Measurements from ENCODE around the gene SCFD2.

DNA sequence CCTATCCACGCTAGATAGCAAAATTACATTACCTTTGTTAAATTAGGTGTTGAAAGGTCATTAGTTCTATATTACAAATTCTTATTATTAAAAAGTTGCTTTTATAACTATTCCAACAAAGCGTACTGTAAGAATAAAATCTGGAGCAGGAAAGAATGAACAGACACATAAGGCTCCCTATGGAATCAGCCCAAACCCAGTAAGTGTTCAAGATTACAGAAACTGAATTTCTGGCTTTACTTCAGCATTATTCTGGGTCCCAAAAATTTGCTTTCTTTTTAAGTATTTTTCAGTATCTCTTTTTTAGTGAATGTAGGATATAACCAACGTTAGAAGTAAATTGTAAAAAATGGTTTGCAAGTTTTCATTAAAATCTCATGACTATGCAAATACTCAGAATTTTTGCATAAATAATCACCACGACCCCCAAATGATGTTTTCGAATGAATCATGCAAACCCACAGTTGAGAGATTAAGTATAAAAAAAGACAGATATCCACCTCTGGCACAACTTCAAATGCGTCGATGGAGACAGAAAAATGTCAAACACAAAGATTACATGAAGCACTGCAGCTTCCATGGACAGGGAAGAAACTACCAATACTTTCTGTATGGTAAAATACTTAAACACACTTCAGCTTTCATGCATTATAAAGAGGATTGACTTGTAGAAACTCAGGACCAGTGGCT lies 265.2 kb downstream of the SCFD2 start:
- TF ChIP-seq CTCF (conservative IDR thresholded peaks at IDR 0.05; ENCODE audit: low read depth, low read length) = no peak
- TF ChIP-seq EZH2 (IDR thresholded peaks at IDR 0.05; ENCODE audit: borderline replicate concordance, low read depth, low read length, poor library complexity, severe bottlenecking) = no peak

Measured in A673 (cell line).